Muscle layer of duodenum (tissue), 2 donors: ENCODE results near the gene PPP2R2C.

Source experiments
- H3K27ac ChIP-seq: one replicate; pipeline ENCODE4 v1.7.0; 2013; ENCODE audit warnings: mild to moderate bottlenecking, low read length
- H3K27me3 ChIP-seq: one replicate; pipeline ENCODE4 v1.7.0; 2013; ENCODE audit warnings: low read depth, mild to moderate bottlenecking, control low read depth, low read length
- H3K36me3 ChIP-seq, 2 donors: one replicate each; pipeline ENCODE4 v1.7.0; 2013; ENCODE audit warnings: low read length in 2 of 2, control low read depth in 1 of 2, mild to moderate bottlenecking in 1 of 2; ENCODE audit not compliant: insufficient read depth in 2 of 2, control insufficient read depth in 1 of 2
- H3K4me1 ChIP-seq, 2 donors: one replicate each; pipeline ENCODE4 v1.7.0; 2013; ENCODE audit warnings: low read length in 2 of 2, mild to moderate bottlenecking in 2 of 2, control low read depth in 1 of 2, moderate library complexity in 1 of 2; ENCODE audit not compliant: insufficient read depth in 2 of 2, control insufficient read depth in 1 of 2
- H3K4me3 ChIP-seq, 2 donors: one replicate each; pipeline ENCODE4 v1.7.0; 2013; ENCODE audit warnings: low read length in 2 of 2, low read depth in 1 of 2, mild to moderate bottlenecking in 1 of 2
- H3K9me3 ChIP-seq, 2 donors: one replicate each; pipeline ENCODE4 v1.7.0; 2013; ENCODE audit warnings: low read length in 2 of 2, control low read depth in 1 of 2, mild to moderate bottlenecking in 1 of 2; ENCODE audit not compliant: control insufficient read depth in 1 of 2
- donor health status: healthy.

The PPP2R2C gene

DNA sequence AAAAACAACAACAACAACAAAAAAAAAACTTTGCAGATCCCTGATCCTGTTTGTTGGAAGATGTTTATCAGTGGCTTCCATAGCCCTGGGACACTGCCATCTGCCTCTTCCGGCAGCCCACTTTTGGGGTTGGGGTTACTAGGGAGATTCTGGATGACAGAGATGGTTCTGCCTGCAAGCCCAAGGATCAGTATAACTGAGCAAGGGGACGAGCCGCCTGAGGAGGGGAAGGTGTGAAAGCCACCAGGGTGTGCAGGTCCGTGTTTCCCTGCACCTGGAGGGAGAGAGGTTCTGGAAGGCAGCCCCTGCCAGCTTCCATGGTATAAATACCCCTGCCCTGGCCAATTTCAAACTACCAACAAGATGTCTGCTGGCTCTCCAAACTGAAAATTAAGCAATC is 41.5 kb downstream of the PPP2R2C start:
- Histone ChIP-seq H3K27me3 (no peaks in the 10 kb centered on the region), H3K4me1 (no peaks in the 10 kb centered on the region), H3K36me3 (no peaks in the 10 kb centered on the region), H3K9me3 (peaks cover 7 to 14% of the 10 kb centered on the region in 2 donors), H3K4me3 (no peak overlapping the region), H3K27ac (no peak overlapping the region)

DNA sequence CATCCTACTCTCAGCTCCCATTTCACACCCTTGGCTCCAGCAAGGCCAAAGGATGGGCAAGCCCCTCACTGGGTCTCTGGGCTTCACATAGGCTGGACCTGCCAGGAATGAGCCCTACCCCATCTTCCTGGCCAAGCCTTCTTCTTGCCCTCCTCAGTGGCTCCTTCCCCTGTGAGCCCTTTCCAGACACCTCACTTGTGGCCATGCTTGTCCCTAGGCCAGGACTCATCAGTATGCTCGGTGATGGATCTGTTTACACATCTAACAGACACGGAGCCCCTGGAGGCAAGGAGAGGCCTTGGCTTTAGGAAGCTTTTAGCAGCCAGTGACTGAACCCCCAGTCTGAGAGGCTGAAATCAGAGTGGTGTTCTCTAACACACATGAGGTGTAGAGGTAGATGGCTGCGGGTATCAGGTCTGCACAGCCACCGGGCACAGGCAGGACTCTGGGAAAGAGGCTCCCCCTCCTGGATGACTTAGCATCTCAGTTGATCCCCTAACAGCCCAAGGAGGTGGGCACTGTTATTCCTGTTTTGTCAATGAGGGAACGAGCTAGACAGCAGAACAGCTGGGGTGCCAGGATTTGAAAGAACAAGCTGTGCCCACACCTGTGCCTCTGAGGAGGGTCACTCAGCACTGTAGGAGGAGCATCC is 44.8 kb downstream of the PPP2R2C start:
- Histone ChIP-seq H3K27ac (no peak overlapping the region), H3K4me3 (no peak overlapping the region), H3K4me1 (no peaks in the 10 kb centered on the region), H3K9me3 (no peaks in the 10 kb centered on the region), H3K36me3 (no peaks in the 10 kb centered on the region), H3K27me3 (no peaks in the 10 kb centered on the region)

DNA sequence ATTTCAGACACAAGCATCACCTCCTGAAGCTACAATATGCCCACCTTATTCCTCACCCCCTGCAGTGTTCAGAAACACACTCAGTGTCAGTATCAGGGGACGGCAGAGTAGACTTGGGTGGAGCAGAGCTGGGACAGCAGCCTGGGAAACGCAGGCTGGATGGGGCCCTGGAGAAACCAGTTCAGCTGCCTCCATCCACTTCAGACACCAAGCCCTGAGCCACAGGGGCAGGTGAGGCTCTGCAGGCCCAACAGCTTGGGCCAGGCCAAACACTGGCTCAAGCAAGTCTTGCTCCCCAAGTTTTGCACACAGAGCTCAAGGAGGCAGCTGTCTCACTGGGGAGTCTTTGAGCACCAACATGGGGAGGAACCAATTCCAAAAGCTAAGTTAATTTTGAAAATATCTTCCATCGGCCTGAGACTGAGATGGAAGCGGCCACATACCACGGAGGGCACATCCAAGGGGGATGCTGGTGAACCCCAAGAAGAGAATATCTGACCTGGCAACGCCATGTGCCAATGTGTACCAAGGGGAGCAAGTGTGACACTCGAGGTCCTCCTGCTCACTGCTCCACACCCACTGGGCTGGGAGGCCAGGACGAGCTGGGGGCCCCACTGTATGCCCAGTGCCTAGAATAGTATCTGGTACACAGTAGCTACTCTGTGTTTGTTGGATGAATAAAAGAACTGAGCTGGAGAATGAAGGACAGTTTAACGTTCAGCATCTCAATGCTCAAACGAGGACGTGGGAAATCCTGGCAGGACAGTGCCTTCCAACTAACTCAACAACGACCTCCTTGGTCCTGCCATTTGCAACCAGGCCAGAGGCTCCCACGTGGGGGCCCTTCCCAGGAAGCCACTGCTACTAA is 45.6 kb downstream of the PPP2R2C start:
- H3K4me3 ChIP-seq: no peak overlapping the region
- H3K36me3 ChIP-seq: no peaks in the 10 kb centered on the region
- no peaks in the 10 kb centered on the region for H3K9me3 ChIP-seq
- H3K4me1 ChIP-seq: no peaks in the 10 kb centered on the region
- no peaks in the 10 kb centered on the region for H3K27me3 ChIP-seq
- H3K27ac ChIP-seq: no peak overlapping the region

DNA sequence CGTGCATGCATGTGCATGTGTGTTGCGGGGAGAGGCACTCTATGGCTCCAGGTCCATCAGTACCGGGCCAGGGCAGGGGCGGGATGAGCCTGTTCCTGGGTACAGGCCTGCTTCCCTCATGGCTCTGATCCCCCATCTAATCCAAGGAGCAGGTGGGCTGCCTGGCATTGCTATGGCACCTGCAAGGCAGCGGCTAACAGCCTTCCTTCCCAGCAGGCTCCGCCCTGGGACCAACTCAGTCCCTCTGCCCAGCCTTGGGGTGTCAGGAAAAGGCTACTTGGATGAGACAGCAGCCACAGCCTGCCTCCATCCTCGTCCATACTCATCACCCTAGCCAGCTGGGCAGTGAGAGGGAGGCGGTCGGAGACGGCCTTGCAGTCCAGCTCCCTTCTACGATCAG is 46.5 kb downstream of the PPP2R2C start:
- Histone ChIP-seq H3K36me3 (no peaks in the 10 kb centered on the region), H3K27me3 (no peaks in the 10 kb centered on the region), H3K27ac (no peak overlapping the region), H3K4me1 (no peaks in the 10 kb centered on the region), H3K4me3 (no peak overlapping the region), H3K9me3 (no peaks in the 10 kb centered on the region)

DNA sequence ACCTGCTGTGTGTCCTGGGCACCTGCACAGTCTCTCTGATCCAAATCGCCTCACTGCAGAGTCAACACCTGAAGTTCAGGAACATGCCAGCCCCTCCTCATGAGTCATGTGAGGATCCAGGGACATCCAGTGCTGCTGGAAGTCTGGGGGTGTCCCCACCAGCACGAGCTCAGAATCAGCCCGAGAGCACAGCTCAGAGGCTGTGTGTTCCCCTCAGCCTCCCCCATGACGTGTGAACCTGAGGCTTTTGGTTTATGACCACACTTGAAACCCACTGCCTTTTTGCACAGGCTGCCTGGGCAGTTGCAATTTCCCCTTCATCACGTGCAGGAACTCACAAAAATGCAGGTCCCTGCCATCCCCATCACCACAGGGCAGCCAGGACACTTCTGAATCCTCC is 47.1 kb downstream of the PPP2R2C start:
- no peaks in the 10 kb centered on the region for H3K9me3 ChIP-seq
- H3K4me3 ChIP-seq: no peak overlapping the region
- no peaks in the 10 kb centered on the region for H3K4me1 ChIP-seq

DNA sequence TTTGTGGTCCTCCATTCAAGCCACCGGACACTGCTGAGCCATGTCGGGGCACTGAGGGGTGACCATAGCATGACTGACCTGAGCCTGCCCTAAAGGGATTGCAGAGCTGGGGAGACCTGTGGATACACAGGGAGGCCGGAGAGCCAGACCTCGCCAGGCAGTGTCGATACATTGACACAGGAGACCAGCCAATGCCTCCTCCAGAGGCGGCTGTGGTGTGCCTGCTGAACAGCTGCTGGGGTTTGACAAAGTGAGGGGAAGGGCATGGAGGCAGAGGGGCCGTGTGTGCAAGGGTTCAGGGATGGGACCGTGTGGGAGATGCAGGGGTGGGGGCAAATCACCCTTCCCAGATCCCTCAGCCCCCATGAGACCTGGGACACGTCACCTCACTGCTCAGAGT is 48.0 kb downstream of the PPP2R2C start:
- Histone ChIP-seq H3K27me3 (no peaks in the 10 kb centered on the region), H3K36me3 (no peaks in the 10 kb centered on the region), H3K27ac (no peak overlapping the region), H3K4me3 (no peak overlapping the region), H3K4me1 (no peaks in the 10 kb centered on the region), H3K9me3 (no peaks in the 10 kb centered on the region)

More for the DNA sequence above, 47.1 kb downstream of the PPP2R2C start:
- H3K27me3 ChIP-seq: no peaks in the 10 kb centered on the region
- H3K27ac ChIP-seq: no peak overlapping the region
- H3K36me3 ChIP-seq: no peaks in the 10 kb centered on the region

DNA sequence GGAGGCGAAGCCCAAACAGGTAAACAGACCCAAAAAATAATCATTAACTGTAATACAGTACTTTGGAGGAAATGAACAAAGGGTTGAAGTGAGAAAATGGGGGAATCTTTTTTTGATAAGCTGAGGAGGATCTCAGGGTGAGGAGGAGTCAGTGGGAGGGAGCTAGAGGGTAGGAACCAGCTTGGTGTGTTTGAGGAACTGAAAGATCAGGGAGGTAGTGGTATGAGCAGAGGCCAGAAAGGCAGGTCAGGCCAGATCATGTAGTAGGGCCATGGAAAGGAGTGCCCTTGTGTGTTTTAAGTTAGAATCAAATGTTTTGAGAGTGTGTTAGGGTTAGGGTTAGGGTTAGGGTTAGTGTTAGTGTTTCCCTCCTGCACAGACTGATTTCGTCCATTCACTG is 48.8 kb downstream of the PPP2R2C start:
- H3K27ac ChIP-seq: no peak overlapping the region

DNA sequence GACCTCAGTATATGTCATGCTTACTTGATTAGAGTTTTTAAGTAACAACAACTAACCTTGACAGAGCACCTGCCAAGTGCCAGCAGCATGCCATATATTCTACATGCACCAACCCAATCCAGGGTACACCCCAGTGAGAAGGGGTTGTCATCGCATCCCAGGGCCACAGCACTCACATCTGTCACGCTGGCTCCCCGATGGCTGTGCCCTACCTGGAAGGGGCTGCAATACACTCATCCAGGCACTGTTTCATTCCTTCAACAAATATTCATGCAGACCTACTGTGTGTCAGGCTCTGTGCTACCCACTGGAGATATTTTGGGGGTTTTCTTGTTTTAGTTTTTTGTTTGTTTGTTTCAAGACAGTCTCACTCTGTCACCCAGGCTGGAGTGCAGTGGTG is 49.5 kb downstream of the PPP2R2C start:
- H3K4me3 ChIP-seq: no peak overlapping the region
- H3K4me1 ChIP-seq: no peaks in the 10 kb centered on the region
- H3K9me3 ChIP-seq: no peaks in the 10 kb centered on the region
- H3K27ac ChIP-seq: no peak overlapping the region
- H3K36me3 ChIP-seq: no peaks in the 10 kb centered on the region
- no peaks in the 10 kb centered on the region for H3K27me3 ChIP-seq

More for the DNA sequence above, 48.8 kb downstream of the PPP2R2C start:
- no peaks in the 10 kb centered on the region for H3K4me1 ChIP-seq
- no peaks in the 10 kb centered on the region for H3K36me3 ChIP-seq
- no peaks in the 10 kb centered on the region for H3K27me3 ChIP-seq
- no peak overlapping the region for H3K4me3 ChIP-seq
- H3K9me3 ChIP-seq: no peaks in the 10 kb centered on the region

DNA sequence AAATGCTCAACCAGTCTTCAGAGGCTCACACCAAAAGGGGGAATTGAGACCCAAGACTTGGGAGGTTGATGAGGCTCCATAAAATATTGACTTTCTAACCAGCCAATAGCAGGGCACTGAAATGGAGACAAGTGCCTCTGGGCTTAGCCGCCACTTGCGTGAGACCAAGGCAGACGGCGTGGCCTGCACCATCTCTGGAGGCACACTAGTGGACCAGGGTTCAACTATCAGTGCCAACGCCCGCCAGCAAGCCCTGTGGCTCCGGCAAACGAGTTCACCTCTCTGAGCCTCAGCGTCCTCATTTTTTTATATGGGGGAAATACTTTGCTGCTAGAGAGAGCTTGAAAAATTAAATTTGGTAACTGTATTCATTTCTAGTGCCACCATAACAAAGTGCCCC is 50.3 kb downstream of the PPP2R2C start:
- Histone ChIP-seq H3K27me3 (no peaks in the 10 kb centered on the region), H3K36me3 (no peaks in the 10 kb centered on the region), H3K4me1 (no peaks in the 10 kb centered on the region), H3K4me3 (no peak overlapping the region), H3K9me3 (no peaks in the 10 kb centered on the region), H3K27ac (no peak overlapping the region)

DNA sequence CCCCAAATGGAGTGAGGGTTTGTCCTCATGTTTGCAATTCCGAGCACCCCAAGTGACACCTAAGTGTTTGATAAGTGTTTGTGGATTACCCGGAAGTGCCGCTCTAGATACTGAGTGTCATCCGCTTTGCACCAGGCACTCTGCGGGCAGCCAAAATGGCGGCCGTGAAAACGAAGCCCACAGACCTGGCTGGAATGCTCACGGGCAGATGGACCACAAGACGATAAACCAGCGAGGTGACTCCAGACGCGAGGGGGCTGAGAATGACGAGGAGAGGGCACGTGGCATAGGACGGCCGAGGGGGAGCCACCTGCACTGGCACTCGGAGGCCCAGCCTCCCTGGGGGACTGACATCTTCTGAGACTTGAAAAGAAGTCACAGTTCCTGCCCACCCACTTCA is 51.0 kb downstream of the PPP2R2C start:
- Histone ChIP-seq H3K9me3 (no peaks in the 10 kb centered on the region), H3K27ac (no peak overlapping the region), H3K4me3 (no peak overlapping the region), H3K36me3 (no peaks in the 10 kb centered on the region), H3K27me3 (peaks cover 5% of the 10 kb centered on the region), H3K4me1 (no peaks in the 10 kb centered on the region)

DNA sequence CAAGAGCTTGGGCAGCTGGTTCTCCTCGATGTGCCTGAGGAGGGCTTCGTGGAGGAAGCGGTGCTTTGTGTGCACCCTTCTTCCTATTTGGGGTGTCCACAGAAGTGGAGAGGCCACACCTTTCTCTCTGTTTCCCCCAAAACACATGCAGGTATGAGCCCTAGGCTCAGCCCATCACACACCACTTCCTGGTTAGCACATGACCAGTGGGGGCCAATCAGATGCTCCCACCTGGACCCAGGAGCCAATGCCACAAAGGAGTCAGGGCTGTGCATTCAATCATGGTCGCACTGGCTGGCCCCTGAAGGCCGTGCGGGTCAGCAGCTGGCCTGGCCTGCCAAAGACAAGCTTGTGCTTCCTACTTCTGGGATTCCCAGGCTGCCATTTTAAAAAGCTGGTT is 51.4 kb downstream of the PPP2R2C start:
- Histone ChIP-seq H3K9me3 (no peaks in the 10 kb centered on the region), H3K27ac (no peak overlapping the region), H3K4me3 (no peak overlapping the region), H3K36me3 (no peaks in the 10 kb centered on the region), H3K27me3 (peaks cover 5% of the 10 kb centered on the region), H3K4me1 (no peaks in the 10 kb centered on the region)
